Skin epidermis (tissue), 12 donors: ENCODE results near the gene DOCK4.
A peak's percentile ranks its signal among the peaks of the same experiment; 100 is the strongest.

Source experiments
- H3K27ac ChIP-seq, 21 experiments: fragments of 200-600 bp; sonication (generic) in 11 of 21; one replicate each; pipeline ENCODE4 v1.5.0; 2020; ENCODE audit warnings: mild to moderate bottlenecking in 3 of 21, inconsistent platforms in 2 of 21, moderate library complexity in 2 of 21
- H3K4me3 ChIP-seq, 7 experiments: fragments of 200-600 bp; sonication (generic) in 2 of 7; one replicate each; pipeline ENCODE4 v1.5.0; 2020; ENCODE audit warnings: inconsistent platforms in 2 of 7, mild to moderate bottlenecking in 2 of 7, moderate library complexity in 1 of 7

Gene DOCK4

GRCh38 chr7:111864291-111864976 lies 341.8 kb downstream of the DOCK4 start:
- no peak overlapping the region for H3K4me3 ChIP-seq
- no peak overlapping the region for H3K27ac ChIP-seq

- no peak overlapping the region for H3K27ac ChIP-seq
Observed at GRCh38 chr7:111863269-111863668, 342.9 kb downstream of the DOCK4 start.

GRCh38 chr7:111860248-111860647 lies 346.0 kb downstream of the DOCK4 start:
- Histone ChIP-seq H3K4me3 (no peak overlapping the region), H3K27ac (no peak overlapping the region)

More at GRCh38 chr7:111863269-111863668, 342.9 kb downstream of the DOCK4 start:
- no peak overlapping the region for H3K4me3 ChIP-seq

GRCh38 chr7:111858331-111858730 lies 347.9 kb downstream of the DOCK4 start:
- Histone ChIP-seq H3K4me3 (no peak overlapping the region), H3K27ac (no peak overlapping the region)

GRCh38 chr7:111855842-111856227 lies 350.4 kb downstream of the DOCK4 start:
- no peak overlapping the region for H3K27ac ChIP-seq
- H3K4me3 ChIP-seq, result no peak overlapping the region

- H3K27ac ChIP-seq, result no peak overlapping the region
- no peak overlapping the region for H3K4me3 ChIP-seq
Observed at GRCh38 chr7:111855161-111855841, 350.9 kb downstream of the DOCK4 start.

- no peak overlapping the region for H3K4me3 ChIP-seq
- no peak overlapping the region for H3K27ac ChIP-seq
Observed at GRCh38 chr7:111853201-111853990, 352.8 kb downstream of the DOCK4 start.

- no peak overlapping the region for H3K27ac ChIP-seq
- H3K4me3 ChIP-seq, result no peak overlapping the region
Observed at GRCh38 chr7:111852081-111852480, 354.1 kb downstream of the DOCK4 start.

GRCh38 chr7:111846898-111847297 lies 359.3 kb downstream of the DOCK4 start:
- Histone ChIP-seq H3K4me3 (no peak overlapping the region), H3K27ac (no peak overlapping the region)

- Histone ChIP-seq H3K4me3 (no peak overlapping the region), H3K27ac (no peak overlapping the region)
Observed at GRCh38 chr7:111845853-111846252, 360.3 kb downstream of the DOCK4 start.

GRCh38 chr7:111844904-111845671 lies 361.1 kb downstream of the DOCK4 start:
- Histone ChIP-seq H3K4me3 (no peak overlapping the region), H3K27ac (no peak overlapping the region)

GRCh38 chr7:111842491-111842890 lies 363.7 kb downstream of the DOCK4 start:
- H3K4me3 ChIP-seq, result no peak overlapping the region
- no peak overlapping the region for H3K27ac ChIP-seq

GRCh38 chr7:111841596-111842205 lies 364.5 kb downstream of the DOCK4 start:
- Histone ChIP-seq H3K27ac (no peak overlapping the region), H3K4me3 (no peak overlapping the region)

GRCh38 chr7:111840528-111840927 lies 365.7 kb downstream of the DOCK4 start:
- Histone ChIP-seq H3K27ac (no peak overlapping the region), H3K4me3 (no peak overlapping the region)

GRCh38 chr7:111839261-111839660 lies 366.9 kb downstream of the DOCK4 start:
- Histone ChIP-seq H3K27ac (no peak overlapping the region), H3K4me3 (no peak overlapping the region)

GRCh38 chr7:111836592-111836991 lies 369.6 kb downstream of the DOCK4 start:
- H3K27ac ChIP-seq, result no peak overlapping the region
- no peak overlapping the region for H3K4me3 ChIP-seq

- Histone ChIP-seq H3K4me3 (no peak overlapping the region), H3K27ac (peak overlapping the region in 1 of 21 experiments; percentile 23)
Observed at GRCh38 chr7:111835066-111835465, 371.1 kb downstream of the DOCK4 start.

GRCh38 chr7:111834367-111834766 lies 371.8 kb downstream of the DOCK4 start:
- peak overlapping the region in 1 of 21 experiments; percentile 22 for H3K27ac ChIP-seq

GRCh38 chr7:111833466-111833865 lies 372.7 kb downstream of the DOCK4 start:
- peak overlapping the region in 2 of 21 experiments; percentile 1 to 34 for H3K27ac ChIP-seq
- no peak overlapping the region for H3K4me3 ChIP-seq

More at GRCh38 chr7:111834367-111834766, 371.8 kb downstream of the DOCK4 start:
- H3K4me3 ChIP-seq, result no peak overlapping the region
